ENCODE results near the gene PRDM15.

The PRDM15 gene

GRCh38 chr21:41908829-41909228, 29.7 kb upstream of the PRDM15 start:
- no peak for DNase-seq (ENCODE audit: low read depth in 2 of 2)

GRCh38 chr21:41907496-41908258, 28.5 kb upstream of the PRDM15 start:
- no peak for DNase-seq (ENCODE audit: low read depth in 2 of 2)

GRCh38 chr21:41906770-41907169, 27.6 kb upstream of the PRDM15 start:
- no peak for DNase-seq (ENCODE audit: low read depth in 2 of 2)

GRCh38 chr21:41903559-41904351, 24.6 kb upstream of the PRDM15 start:
- DNase-seq (ENCODE audit: low read depth in 2 of 2) = no peak

GRCh38 chr21:41902946-41903345, 23.8 kb upstream of the PRDM15 start:
- DNase-seq (ENCODE audit: low read depth in 2 of 2) = no peak

GRCh38 chr21:41901782-41902181, 22.6 kb upstream of the PRDM15 start:
- DNase-seq (ENCODE audit: low read depth in 2 of 2) = no peak

- DNase-seq (ENCODE audit: low read depth in 2 of 2) = peak in 1 of 2 donors; percentile 44
These were observed 22.0 kb upstream of the PRDM15 start for GRCh38 chr21:41901099-41901498.

GRCh38 chr21:41900401-41900800, 21.3 kb upstream of the PRDM15 start:
- DNase-seq (ENCODE audit: low read depth in 2 of 2) = no peak

- DNase-seq (ENCODE audit: low read depth in 2 of 2) = peak; percentile 53 to 56
These were observed 20.5 kb upstream of the PRDM15 start for GRCh38 chr21:41899426-41900202.

GRCh38 chr21:41898998-41899397, 19.9 kb upstream of the PRDM15 start:
- no peak for DNase-seq (ENCODE audit: low read depth in 2 of 2)

- DNase-seq (ENCODE audit: low read depth in 2 of 2) = no peak
These were observed 18.6 kb upstream of the PRDM15 start for GRCh38 chr21:41897700-41898099.

- no peak for DNase-seq (ENCODE audit: low read depth in 2 of 2)
These were observed 18.0 kb upstream of the PRDM15 start for GRCh38 chr21:41897047-41897669.

GRCh38 chr21:41895643-41896493, 16.7 kb upstream of the PRDM15 start:
- peak in 1 of 2 donors; percentile 21 for DNase-seq (ENCODE audit: low read depth in 2 of 2)

- DNase-seq (ENCODE audit: low read depth in 2 of 2) = no peak
These were observed 15.9 kb upstream of the PRDM15 start for GRCh38 chr21:41894922-41895557.

GRCh38 chr21:41894511-41894910, 15.4 kb upstream of the PRDM15 start:
- no peak for DNase-seq (ENCODE audit: low read depth in 2 of 2)

GRCh38 chr21:41892726-41893125, 13.6 kb upstream of the PRDM15 start:
- no peak for DNase-seq (ENCODE audit: low read depth in 2 of 2)

GRCh38 chr21:41891132-41891531, 12.0 kb upstream of the PRDM15 start:
- no peak for DNase-seq (ENCODE audit: low read depth in 2 of 2)

GRCh38 chr21:41890355-41890754, 11.2 kb upstream of the PRDM15 start:
- no peak for DNase-seq (ENCODE audit: low read depth in 2 of 2)

GRCh38 chr21:41888749-41889376, 9.7 kb upstream of the PRDM15 start:
- no peak for DNase-seq (ENCODE audit: low read depth in 2 of 2)

GRCh38 chr21:41887667-41888066, 8.5 kb upstream of the PRDM15 start:
- DNase-seq (ENCODE audit: low read depth in 2 of 2) = no peak
